Right cardiac atrium (tissue), 5 donors: ENCODE data around the gene FRMD3. TPM values are rescaled to one million over a fixed set of nuclear protein-coding genes. Genes with fewer than 3 reads are reported as not detected.

Experiments used
- ATAC-seq, 2 donors: fragments of 200-7000 bp; cut with Tn5 transposase; one replicate each; pipeline versions ENCODE4 v1.8.0 to v1.9.1; 2020; ENCODE audit warnings: moderate library complexity in 2 of 2, mild to moderate bottlenecking in 1 of 2
- DNase-seq, 3 donors: peaks; one replicate each; pipeline ENCODE4 v3.0.0-alpha.2; 2020
- H3K27ac ChIP-seq: one replicate; pipeline ENCODE4 v1.5.1; 2013; ENCODE audit warnings: mild to moderate bottlenecking, low read length, control low read depth, moderate library complexity
- H3K27me3 ChIP-seq: one replicate; pipeline ENCODE4 v1.6.1; 2013; ENCODE audit not compliant: control insufficient read depth, insufficient read depth
- H3K4me1 ChIP-seq: one replicate; pipeline ENCODE4 v1.6.1; 2013; ENCODE audit warnings: low read length; ENCODE audit not compliant: control insufficient read depth, insufficient read depth
- H3K4me3 ChIP-seq: one replicate; pipeline ENCODE4 v1.5.1; 2013; ENCODE audit warnings: low read length, control low read depth
- H3K9me3 ChIP-seq: one replicate; pipeline ENCODE4 v1.6.1; 2013; ENCODE audit warnings: low read length; ENCODE audit not compliant: control insufficient read depth
- WGBS: extraction: QIAGEN DNeasy Blood & Tissue Kit; methylation state at CpG from one replicate; pipeline ENCODE4 v1.1.7; 2013; 5-methylcytosine and 5-hydroxymethylcytosine counted together
- intact Hi-C, 4 donors: fragments of 100-400 bp; cut with DNase I; formaldehyde crosslinking; loops; one replicate each; pipeline versions ENCODE4 v1.11.0 to v1.14.0; 2022 to 2023
- polyA plus RNA-seq: library from polyadenylated mRNA; stranded (reverse); fragments of 200-250 nt; gene quantifications from one replicate; pipeline ENCODE4 v1.2.3, GENCODE V29; 2013
- total RNA-seq, 4 donors: library from RNA; stranded (reverse); fragmentation: NEBNext Ultra II Directional; extraction: Animal tissue kit (Norgen Biotek cat#: 25700); gene quantifications; one replicate each; pipeline ENCODE4 v1.2.1, GENCODE V29; 2021
- donor health status: healthy with polysubstance abuse.
- donor health status: DM: no; HTN: yes; CAD: no.
- donor health status: DM: no; HTN: no; CAD: no.
- donor health status: DM: no; HTN: yes; CAD: no; lungs with severe emphysema.
- donor health status: DM: yes; HTN: yes; CAD: no.

Gene FRMD3
- total and polyA plus RNA-seq, 5 donors = 34.3 to 75.1 (median 65.7) TPM

DNA sequence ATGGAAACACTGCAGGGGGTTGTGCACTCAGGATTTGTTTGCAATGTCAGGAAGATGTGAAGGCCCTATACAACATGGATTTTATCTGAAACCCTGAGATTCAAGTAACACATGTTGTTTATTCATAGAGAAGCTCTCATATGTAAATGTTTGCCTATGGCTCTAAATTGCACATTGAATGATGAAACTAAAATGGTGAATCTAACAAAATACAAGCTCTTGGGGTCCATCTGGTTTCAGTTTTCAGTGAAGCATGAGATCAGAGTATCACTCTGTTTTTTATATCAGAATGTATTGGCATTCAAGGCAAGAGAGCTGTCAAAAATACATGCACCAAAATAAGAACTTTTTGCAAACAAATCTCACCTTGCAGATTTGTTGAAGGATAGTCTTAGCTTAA lies 19.6 kb upstream of the FRMD3 start:
- intact Hi-C loops = no loop called here
- DNase-seq = no peak
- H3K4me1 ChIP-seq = no peaks in the 10 kb centered on the region
- no peak for ATAC-seq
- no peak overlapping the region for H3K27ac ChIP-seq
- H3K4me3 ChIP-seq = no peak overlapping the region
- H3K9me3 ChIP-seq = no peaks in the 10 kb centered on the region
- no peaks in the 10 kb centered on the region for H3K27me3 ChIP-seq

DNA sequence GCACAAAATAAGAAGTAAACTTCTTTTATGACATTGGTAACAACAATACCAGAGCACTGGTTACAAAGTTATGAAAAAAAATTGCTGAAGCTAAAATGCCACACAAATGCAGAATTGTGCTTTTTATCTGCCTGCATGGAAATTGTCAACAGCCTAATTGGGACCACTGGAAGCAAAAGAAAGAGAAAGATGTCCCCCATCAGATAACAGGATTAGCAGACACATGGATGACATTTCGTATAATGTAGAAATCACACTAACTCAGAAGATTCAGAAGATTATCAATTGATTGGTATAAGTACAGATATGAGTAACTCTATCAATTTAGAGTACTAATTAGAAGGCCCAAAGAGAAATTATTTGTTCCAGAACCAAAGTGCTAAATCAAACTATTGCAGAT lies 19.1 kb upstream of the FRMD3 start:
- H3K9me3 ChIP-seq = no peaks in the 10 kb centered on the region
- H3K4me3 ChIP-seq = no peak overlapping the region
- WGBS = 100% methylated on average over 1 of the region's 1 CpG
- intact Hi-C loops = no loop called here
- H3K27me3 ChIP-seq = no peaks in the 10 kb centered on the region
- ATAC-seq (no peak), DNase-seq (no peak)
- no peaks in the 10 kb centered on the region for H3K4me1 ChIP-seq
- no peak overlapping the region for H3K27ac ChIP-seq

DNA sequence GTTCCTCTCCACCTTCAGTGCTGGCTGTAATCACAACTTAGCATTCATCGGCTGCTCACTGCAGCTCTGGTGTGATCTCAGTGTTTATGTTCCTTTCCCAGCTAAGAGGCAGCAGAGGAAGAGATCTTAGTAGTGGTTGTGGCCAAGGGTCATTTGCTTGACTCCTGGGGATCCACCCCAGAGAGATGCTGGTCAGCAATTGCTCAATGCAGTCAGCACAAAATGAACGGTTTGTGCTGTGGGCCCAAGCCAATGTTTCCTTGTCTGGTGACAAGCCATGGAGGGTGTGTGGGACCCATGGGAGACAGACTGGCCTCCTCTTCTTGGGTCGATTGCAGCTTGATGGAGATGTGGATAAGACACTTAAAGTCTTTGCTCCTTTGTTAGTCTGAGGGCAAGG lies 16.1 kb upstream of the FRMD3 start:
- Histone ChIP-seq H3K27ac (no peak overlapping the region), H3K4me1 (no peaks in the 10 kb centered on the region), H3K4me3 (no peak overlapping the region), H3K27me3 (no peaks in the 10 kb centered on the region), H3K9me3 (no peaks in the 10 kb centered on the region)
- 67% methylated on average over 3 of the region's 3 CpGs for WGBS
- intact Hi-C loops = no loop called here
- ATAC-seq (peak in 1 of 2 donors; percentile 68), DNase-seq (peak in 2 of 3 donors; percentile 52 to 61)

DNA sequence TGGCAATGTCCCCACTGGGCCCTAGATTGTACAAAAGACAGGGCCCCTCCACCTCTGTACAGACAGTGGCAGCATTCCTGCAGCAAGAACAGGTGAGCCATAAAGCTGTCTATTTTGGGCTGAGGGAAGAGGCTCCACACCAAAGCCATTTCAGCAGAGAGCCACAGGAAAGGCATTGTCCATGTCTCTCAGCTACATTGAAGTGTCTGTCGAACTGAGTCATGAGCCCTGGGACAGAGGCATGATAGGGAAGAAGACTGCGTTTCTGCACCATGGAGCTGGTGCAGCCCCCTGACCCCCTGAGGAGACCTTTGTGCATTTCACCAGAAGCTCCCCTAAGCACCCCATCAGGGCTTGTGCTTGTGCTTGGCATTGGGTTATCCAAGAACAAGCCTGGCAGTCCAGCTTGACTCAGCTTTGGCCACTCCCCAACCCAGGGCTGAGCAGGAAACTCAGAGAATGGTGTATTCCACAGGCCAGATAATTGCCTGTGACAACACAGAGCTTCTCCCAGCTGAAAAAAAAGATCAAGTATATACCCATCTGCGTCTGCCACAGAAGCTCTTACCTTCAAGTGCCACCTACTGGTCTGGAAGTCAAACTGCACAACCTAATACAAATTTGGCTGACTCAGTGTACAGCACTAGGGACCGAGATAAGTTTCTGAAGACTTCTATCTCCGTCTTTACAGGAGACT lies 5.9 kb upstream of the FRMD3 start:
- ATAC-seq (peak; percentile 87 to 96), DNase-seq (peak in 2 of 3 donors; percentile 42 to 58)
- Histone ChIP-seq H3K27ac (no peak overlapping the region), H3K9me3 (no peaks in the 10 kb centered on the region), H3K4me1 (peaks cover 2% of the 10 kb centered on the region), H3K27me3 (no peaks in the 10 kb centered on the region), H3K4me3 (no peak overlapping the region)
- intact Hi-C loops = loop anchor here in 3 of 4 donors (5.0 to 10.0 kb wide), 3 partner anchors 51 to 329 kb away; no protein-coding TSS in a partner anchor
- WGBS = 37% methylated on average over 5 of the region's 5 CpGs

DNA sequence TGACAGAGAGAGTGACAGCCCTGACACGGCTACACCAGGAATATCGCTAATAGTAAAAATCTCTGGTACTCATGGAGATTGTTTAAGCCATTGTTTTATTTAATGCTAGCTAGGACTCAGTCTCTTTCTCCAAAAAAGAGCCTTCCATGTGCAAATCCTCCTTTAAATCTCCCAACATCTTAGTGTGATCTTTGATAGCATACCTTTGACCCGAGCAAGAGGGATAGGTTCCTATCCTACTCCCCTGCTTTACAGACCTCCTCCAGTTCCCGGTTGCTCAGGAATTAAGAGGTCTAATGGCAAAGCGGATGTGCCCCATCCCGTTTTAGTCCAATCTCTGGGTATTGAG lies 663 bp upstream of the FRMD3 start:
- DNase-seq (no peak), ATAC-seq (no peak)
- H3K4me1 ChIP-seq = peaks cover 4% of the 10 kb centered on the region
- 35% methylated on average over 6 of the region's 6 CpGs for WGBS
- intact Hi-C loops = loop anchor here in 3 of 4 donors (5.0 to 10.0 kb wide), 4 partner anchors 194 to 322 kb away; no protein-coding TSS in a partner anchor
- peak overlapping the region; percentile 21 for H3K27ac ChIP-seq
- no peaks in the 10 kb centered on the region for H3K27me3 ChIP-seq
- H3K9me3 ChIP-seq = no peaks in the 10 kb centered on the region
- no peak overlapping the region for H3K4me3 ChIP-seq

DNA sequence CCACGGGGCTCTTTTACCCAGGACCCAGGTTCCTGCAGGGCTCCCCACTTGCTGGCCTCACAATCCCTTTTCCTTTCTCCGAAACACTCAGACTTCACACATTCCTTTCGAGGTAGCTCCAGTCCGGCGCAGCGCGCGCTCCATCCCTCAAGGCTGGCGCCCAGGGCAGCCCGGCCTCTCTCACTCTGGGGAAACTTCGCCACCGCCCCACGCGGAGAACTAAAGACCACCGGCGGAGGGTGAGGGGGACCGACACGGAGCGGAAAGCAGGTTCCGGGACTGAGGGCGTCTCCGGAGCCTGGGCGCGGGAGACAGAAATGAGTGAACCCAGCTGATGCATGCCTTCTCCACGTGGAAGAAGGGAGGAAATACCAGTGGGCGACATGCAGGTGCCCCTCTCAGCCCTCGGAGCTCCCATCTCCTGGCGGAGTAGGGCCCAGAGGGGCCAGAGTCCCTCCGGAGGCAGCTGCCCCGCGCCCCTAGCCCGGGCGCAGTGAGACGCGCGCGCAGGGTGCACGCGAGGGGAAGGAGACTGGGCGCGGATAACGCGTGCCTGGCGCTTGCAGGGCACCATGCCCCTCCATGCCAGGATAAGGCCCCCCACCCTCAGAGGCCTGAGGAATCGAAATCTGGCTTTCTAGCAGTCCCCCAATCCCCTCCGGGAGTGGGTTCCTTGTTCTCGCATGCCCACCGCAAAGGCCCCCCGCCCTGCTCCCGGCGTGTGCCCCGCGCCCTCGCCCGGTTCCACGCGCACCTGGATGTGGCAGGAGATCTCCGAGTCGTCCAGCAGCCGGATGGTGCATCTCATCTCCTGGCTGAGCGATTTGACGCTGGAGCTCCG lies 650 bp downstream of the FRMD3 start:
- Histone ChIP-seq H3K27me3 (no peaks in the 10 kb centered on the region), H3K4me1 (peaks cover 4% of the 10 kb centered on the region), H3K4me3 (peak overlapping the region; percentile 30), H3K9me3 (no peaks in the 10 kb centered on the region), H3K27ac (no peak overlapping the region)
- ATAC-seq = peak; percentile 3 to 17
- peak in 1 of 3 donors; percentile 69 for DNase-seq
- 1% methylated on average over 63 of the region's 63 CpGs for WGBS
- intact Hi-C loops = loop anchor here in 3 of 4 donors (5.0 to 10.0 kb wide), 4 partner anchors 193 to 320 kb away; no protein-coding TSS in a partner anchor

DNA sequence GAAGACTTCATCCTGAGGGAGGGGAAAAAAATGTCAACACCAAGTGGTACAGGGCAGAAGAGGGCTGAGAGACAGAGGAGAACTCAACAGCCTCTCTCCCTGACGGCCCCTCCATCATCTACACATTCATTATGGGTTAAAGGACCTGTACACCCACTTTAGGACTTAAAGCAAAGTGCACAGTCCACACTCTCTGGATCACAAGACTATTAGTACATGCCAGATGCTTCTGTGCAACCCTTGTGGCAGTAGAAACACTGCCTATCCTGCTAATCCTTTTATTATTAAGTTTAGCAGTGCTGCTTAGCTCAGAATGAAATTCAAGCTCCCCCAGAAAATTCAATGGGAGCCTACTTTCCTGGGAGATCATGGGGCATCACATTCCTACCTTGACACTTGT lies 1.9 kb downstream of the FRMD3 start:
- H3K27me3 ChIP-seq = no peaks in the 10 kb centered on the region
- ATAC-seq (no peak), DNase-seq (no peak)
- no peaks in the 10 kb centered on the region for H3K9me3 ChIP-seq
- H3K4me3 ChIP-seq = peak overlapping the region; percentile 30
- intact Hi-C loops = loop anchor here in 3 of 4 donors (5.0 to 10.0 kb wide), 4 partner anchors 192 to 319 kb away; no protein-coding TSS in a partner anchor
- WGBS = 69% methylated on average over 1 of the region's 1 CpG
- H3K4me1 ChIP-seq = peaks cover 4% of the 10 kb centered on the region
- H3K27ac ChIP-seq = no peak overlapping the region

DNA sequence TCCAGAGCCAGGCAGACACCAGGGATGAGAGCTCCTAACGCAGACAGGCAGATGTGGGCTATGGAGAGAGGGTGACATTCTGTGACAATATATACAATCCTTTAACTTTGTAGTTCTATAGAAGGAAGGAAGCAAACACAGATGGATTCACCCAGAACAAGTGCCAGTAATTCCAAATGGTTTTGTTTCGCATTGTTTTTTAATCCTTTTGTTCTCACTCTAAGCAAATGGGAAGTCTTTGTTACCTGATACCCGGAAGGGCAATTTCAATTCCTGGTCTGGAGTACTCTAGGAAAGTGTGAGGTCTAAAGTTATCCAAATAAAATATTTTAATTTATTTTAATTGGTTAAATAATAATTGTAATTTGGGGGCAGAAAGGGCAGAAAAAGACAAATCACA lies 2.5 kb downstream of the FRMD3 start:
- Histone ChIP-seq H3K27me3 (no peaks in the 10 kb centered on the region), H3K9me3 (no peaks in the 10 kb centered on the region), H3K4me1 (peaks cover 4% of the 10 kb centered on the region), H3K4me3 (no peak overlapping the region), H3K27ac (no peak overlapping the region)
- ATAC-seq (no peak), DNase-seq (no peak)
- intact Hi-C loops = loop anchor here in 3 of 4 donors (5.0 to 10.0 kb wide), 4 partner anchors 191 to 318 kb away; no protein-coding TSS in a partner anchor
- 87% methylated on average over 3 of the region's 3 CpGs for WGBS

DNA sequence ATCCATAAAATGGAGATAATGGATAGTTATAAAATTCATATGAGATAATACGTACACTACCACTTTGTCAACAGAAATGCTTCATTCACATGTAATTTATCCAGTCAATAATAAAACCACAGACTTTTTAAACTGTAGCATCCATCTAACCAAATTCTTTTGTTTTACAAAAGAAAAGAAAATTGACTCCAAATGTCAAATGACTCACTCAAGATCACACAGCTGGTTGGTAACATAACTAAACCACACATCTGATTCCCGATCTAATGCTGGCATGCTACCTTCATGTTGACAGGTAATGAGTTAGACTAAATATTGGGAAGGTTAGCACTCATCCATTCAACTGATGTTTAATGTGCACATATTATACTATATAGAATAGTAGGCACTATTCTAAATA lies 4.9 kb downstream of the FRMD3 start:
- Histone ChIP-seq H3K9me3 (no peaks in the 10 kb centered on the region), H3K4me3 (no peak overlapping the region), H3K4me1 (no peaks in the 10 kb centered on the region), H3K27me3 (no peaks in the 10 kb centered on the region), H3K27ac (no peak overlapping the region)
- ATAC-seq (no peak), DNase-seq (no peak)
- 94% methylated on average over 2 of the region's 2 CpGs for WGBS
- intact Hi-C loops = loop anchor here in 2 of 4 donors (10.0 kb wide), 2 partner anchors 188 to 198 kb away; no protein-coding TSS in a partner anchor

DNA sequence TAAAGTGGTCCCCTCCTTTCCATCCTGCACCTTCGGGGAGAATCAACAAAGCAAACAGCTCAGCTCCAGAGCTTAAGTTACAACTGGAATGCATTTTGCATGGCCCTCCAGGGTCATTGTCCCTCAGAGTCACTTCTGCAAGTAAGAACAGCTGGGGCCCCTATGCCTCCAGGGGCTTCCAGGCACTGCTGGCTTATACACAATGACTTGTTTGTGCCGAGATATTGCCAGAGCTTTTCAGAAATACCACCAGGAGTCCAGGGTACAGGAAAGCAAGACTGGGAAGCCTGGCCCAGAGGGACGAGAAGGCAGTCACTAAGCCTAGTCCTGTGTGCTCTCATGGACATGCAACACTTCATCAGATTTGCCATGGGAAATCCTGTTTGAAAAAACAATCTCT lies 11.3 kb downstream of the FRMD3 start:
- Histone ChIP-seq H3K4me3 (no peak overlapping the region), H3K27me3 (no peaks in the 10 kb centered on the region), H3K9me3 (no peaks in the 10 kb centered on the region), H3K27ac (no peak overlapping the region), H3K4me1 (no peaks in the 10 kb centered on the region)
- ATAC-seq (no peak), DNase-seq (no peak)
- 70% methylated on average over 3 of the region's 3 CpGs for WGBS
- intact Hi-C loops = no loop called here

DNA sequence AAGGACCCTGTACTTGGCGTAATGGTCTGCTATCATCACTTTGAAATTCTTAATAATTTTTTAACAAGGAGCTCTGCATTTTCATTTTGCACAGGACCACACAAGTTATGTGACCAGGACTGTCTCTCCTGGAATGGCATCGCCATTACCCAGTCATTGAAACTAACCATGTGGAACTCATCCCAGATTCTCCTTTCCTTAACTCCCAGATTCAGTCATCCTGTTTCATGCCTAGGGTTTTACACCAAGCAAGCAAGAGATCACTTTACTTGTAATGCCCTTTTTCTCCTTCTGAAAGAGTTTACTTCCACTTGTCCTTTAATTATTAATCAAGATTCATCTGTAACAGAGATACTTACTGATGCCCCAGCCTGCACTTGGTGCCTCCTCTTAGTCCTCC lies 12.0 kb downstream of the FRMD3 start:
- Histone ChIP-seq H3K27ac (no peak overlapping the region), H3K27me3 (no peaks in the 10 kb centered on the region), H3K9me3 (no peaks in the 10 kb centered on the region), H3K4me3 (no peak overlapping the region), H3K4me1 (no peaks in the 10 kb centered on the region)
- 95% methylated on average over 2 of the region's 2 CpGs for WGBS
- no peak for DNase-seq
- ATAC-seq = no peak
- intact Hi-C loops = no loop called here
